ENCODE data around the gene ST6GALNAC4.

ST6GALNAC4 gene

GRCh38 chr9:127919253-127919815 is 2.5 kb upstream of the ST6GALNAC4 start (continued):
- TF ChIP-seq ZNF571 (tag by site-specific recombination; IDR thresholded peaks at IDR 0.05): no peak
- no peak for TF ChIP-seq ZNF114 (tag by site-specific recombination; IDR thresholded peaks at IDR 0.05)
- 0 out of 2 replicates have a peak, but pooled peaks have one; percentile 19 for TF ChIP-seq EGR2 (tag by site-specific recombination; IDR thresholded peaks at IDR 0.05; ENCODE audit: low read depth)
- peak; percentile 71; the same call in 1 of the 2 replicates for TF ChIP-seq ZEB2 (tag by site-specific recombination; IDR thresholded peaks at IDR 0.05)
- TF ChIP-seq OVOL3 (tag by site-specific recombination; IDR thresholded peaks at IDR 0.05): no peak
- TF ChIP-seq ZBTB17 (tag by site-specific recombination; IDR thresholded peaks at IDR 0.05): peak; percentile 26; the same call in 1 of the 2 replicates
- TF ChIP-seq ZNF449 (tag by site-specific recombination; IDR thresholded peaks at IDR 0.05): no peak
- no peak for TF ChIP-seq ZNF621 (tag by site-specific recombination; IDR thresholded peaks at IDR 0.05)
- no peak for TF ChIP-seq ZNF223 (tag by site-specific recombination; IDR thresholded peaks at IDR 0.05)
- TF ChIP-seq ZNF341 (tag by site-specific recombination; IDR thresholded peaks at IDR 0.05; ENCODE audit: low read depth): no peak
- TF ChIP-seq ZNF707 (tag by site-specific recombination; IDR thresholded peaks at IDR 0.05): no peak
- no peak for TF ChIP-seq KLF16 (tag by site-specific recombination; IDR thresholded peaks at IDR 0.05)
- no peak for TF ChIP-seq ZNF37A (tag by site-specific recombination; IDR thresholded peaks at IDR 0.05)
- TF ChIP-seq ZNF488 (tag by site-specific recombination; IDR thresholded peaks at IDR 0.05): no peak
- TF ChIP-seq ZNF169 (tag by site-specific recombination; IDR thresholded peaks at IDR 0.05): no peak
- TF ChIP-seq ZNF664 (tag by site-specific recombination; IDR thresholded peaks at IDR 0.05): no peak
- TF ChIP-seq ZBTB8A (tag by site-specific recombination; IDR thresholded peaks at IDR 0.05): no peak
- no peak for TF ChIP-seq ZNF529 (tag by site-specific recombination; IDR thresholded peaks at IDR 0.05; ENCODE audit: insufficient replicate concordance)
- TF ChIP-seq HOXC10 (CRISPR knock-in tag; IDR thresholded peaks at IDR 0.05): no peak
- no peak for TF ChIP-seq ZNF677 (tag by site-specific recombination; IDR thresholded peaks at IDR 0.05)
- no peak for TF ChIP-seq WT1 (tag by site-specific recombination; IDR thresholded peaks at IDR 0.05)
- TF ChIP-seq ZSCAN4 (tag by site-specific recombination; IDR thresholded peaks at IDR 0.05): no peak
- TF ChIP-seq ZBTB48 (tag by site-specific recombination; IDR thresholded peaks at IDR 0.05): no peak
- no peak for TF ChIP-seq YY1 (tag by site-specific recombination; IDR thresholded peaks at IDR 0.05)
- TF ChIP-seq ZNF48 (tag by site-specific recombination; IDR thresholded peaks at IDR 0.05): no peak
- TF ChIP-seq ZNF473 (tag by site-specific recombination; IDR thresholded peaks at IDR 0.05): no peak
- TF ChIP-seq ZNF433 (tag by site-specific recombination; IDR thresholded peaks at IDR 0.05; ENCODE audit: low read depth): no peak
- no peak for TF ChIP-seq ZNF670 (tag by site-specific recombination; IDR thresholded peaks at IDR 0.05; ENCODE audit: low read depth)
- no peak for TF ChIP-seq ZBTB49 (tag by site-specific recombination; IDR thresholded peaks at IDR 0.05; ENCODE audit: low read depth)
- TF ChIP-seq ZBTB6 (tag by site-specific recombination; IDR thresholded peaks at IDR 0.05): 0 out of 2 replicates have a peak, but pooled peaks have one; percentile 26
- TF ChIP-seq HOXD13 (CRISPR knock-in tag; IDR thresholded peaks at IDR 0.05; ENCODE audit: borderline replicate concordance): no peak
- TF ChIP-seq ZBTB21 (tag by site-specific recombination; IDR thresholded peaks at IDR 0.05): no peak
